ENCODE data around the gene TRPV2. TPM values are rescaled to one million over a fixed set of nuclear protein-coding genes. Genes with fewer than 3 reads are reported as not detected.

The TRPV2 gene
- total and polyA plus RNA-seq, 10 of the 15 experiments (the other 5 are each of a cell fraction or from before 2014, with no cell fraction given) = 8.9 to 94.4 (median 54.1) TPM

GRCh38 chr17:16463358-16464302 is 48.3 kb downstream of the TRPV2 start (continued):
- TF ChIP-seq ZNF592 (IDR thresholded peaks at IDR 0.05) = no peak

DNA sequence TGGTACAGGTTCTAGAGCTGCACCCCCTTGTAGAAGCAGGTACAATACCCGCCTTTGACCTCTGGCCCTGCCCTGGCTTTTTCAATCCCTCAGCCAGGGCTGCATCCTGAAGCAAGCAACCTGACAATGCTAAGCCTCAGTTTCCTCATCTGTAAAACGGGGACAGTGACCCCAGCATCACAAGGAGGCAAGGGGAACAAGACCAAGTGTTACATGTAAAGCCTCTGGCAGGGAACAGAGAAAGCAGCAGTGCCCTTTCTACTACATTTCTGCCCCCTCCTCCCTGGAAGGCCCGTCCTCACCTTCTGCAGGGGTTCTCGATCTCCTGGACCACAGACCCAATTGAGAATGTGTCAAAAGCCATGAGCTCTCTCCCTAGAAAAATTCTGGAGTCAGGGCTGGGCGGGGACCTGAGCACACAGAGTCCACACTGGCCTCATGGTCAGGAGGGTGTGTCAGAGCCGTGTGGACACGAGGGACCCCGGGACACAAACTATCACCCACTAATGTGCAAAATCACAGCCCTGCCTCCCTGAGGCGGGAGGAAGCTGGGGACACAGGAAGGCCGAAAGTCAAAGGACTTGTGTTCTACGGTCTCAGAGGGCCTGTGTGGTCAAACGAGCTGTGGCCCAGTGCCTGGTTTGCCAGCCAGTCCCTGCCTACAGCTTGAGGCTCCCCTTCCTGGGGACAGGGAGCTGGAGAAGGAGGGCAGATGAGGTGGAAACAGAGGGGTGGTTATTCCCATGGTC is 49.1 kb downstream of the TRPV2 start:
- FAIRE-seq = no peak
- POLR2A ChIA-PET = no interaction called here

More for the DNA sequence above, 49.1 kb downstream of the TRPV2 start:
- CTCF ChIA-PET = interaction anchor here (0.6 kb wide), 1 partner anchor 101 kb away, joined by 3 read pairs; no protein-coding TSS in a partner anchor
- H4K20me1 ChIP-seq (ENCODE audit: control insufficient read depth, insufficient read depth) = no peaks in the 10 kb centered on the region
- 63% methylated on average over 12 of the region's 12 CpGs for WGBS (ENCODE audit: insufficient coverage, insufficient replicate concordance, low lambda C conversion rate, missing lambda C conversion rate)
- H3K27me3 ChIP-seq (replicated peaks in 1 of 2; ENCODE audit: control insufficient read depth in 2 of 2, insufficient read depth in 2 of 2, low read length in 1 of 2) = no peaks in the 10 kb centered on the region
- no peak overlapping the region for H3K9ac ChIP-seq (ENCODE audit: control insufficient read depth, insufficient read depth, low read length)
- no peak overlapping the region for H3K4me3 ChIP-seq
- no peak for TF ChIP-seq ZNF217 (IDR thresholded peaks at IDR 0.05)
- no peak for TF ChIP-seq IKZF2 (IDR thresholded peaks at IDR 0.05)
- TF ChIP-seq SMAD1 (IDR thresholded peaks at IDR 0.05; ENCODE audit: low read depth, partially characterized antibody) = no peak
- TF ChIP-seq KLF5 (IDR thresholded peaks at IDR 0.05; ENCODE audit: partially characterized antibody) = no peak
- TF ChIP-seq POU2F2 (IDR thresholded peaks at IDR 0.05; ENCODE audit: borderline replicate concordance, low read depth, low read length) = no peak
- no peak for TF ChIP-seq KDM1A (IDR thresholded peaks at IDR 0.05; ENCODE audit: borderline replicate concordance)
- RAD21 ChIA-PET (ENCODE audit: unreplicated experiment) = no interaction called here
- no peaks in the 10 kb centered on the region for H3K79me2 ChIP-seq (ENCODE audit: control insufficient read depth, insufficient read depth, low read length)
- intact Hi-C loops (cut with micrococcal nuclease; ENCODE audit: unreplicated experiment) (no loop called here), in situ Hi-C loops (cut with MboI) (no loop called here)
- H3K9me3 ChIP-seq (replicated peaks; ENCODE audit: control insufficient read depth, insufficient read depth, low read length) = no peaks in the 10 kb centered on the region
- ATAC-seq = no peak
- H3K4me1 ChIP-seq (ENCODE audit: control insufficient read depth, insufficient read depth, low read length) = no peaks in the 10 kb centered on the region
- no peak for DNase-seq (ENCODE audit: low read depth, low spot score)
- SMC1A ChIA-PET (ENCODE audit: uncharacterized antibody, unreplicated experiment) = no interaction called here
- H2AFZ ChIP-seq (ENCODE audit: control insufficient read depth, low read depth, low read length) = no peak overlapping the region
- no peak overlapping the region for H3K27ac ChIP-seq (ENCODE audit: control insufficient read depth, insufficient read depth)
- no peak overlapping the region for H3K4me2 ChIP-seq (ENCODE audit: control insufficient read depth, insufficient read depth)
- BruUV-seq (replicated peaks) = no TSS peak
- H3K36me3 ChIP-seq (ENCODE audit: control insufficient read depth in 2 of 2, insufficient read depth in 2 of 2, low read length in 1 of 2) = no peaks in the 10 kb centered on the region; a peak in 1 of 4 replicates

All from GM12878 (cell line).